Measurements from ENCODE around the gene ACVR1B. TPM values are rescaled to one million over a fixed set of nuclear protein-coding genes. Genes with fewer than 3 reads are reported as not detected.
A peak's percentile ranks its signal among the peaks of the same experiment; 100 is the strongest.

Gene ACVR1B
- total and polyA plus RNA-seq, 9 of the 15 experiments (the other 6 are each of a cell fraction or from before 2014, with no cell fraction given) = 0.97 to 15.1 (median 6.8) TPM

DNA sequence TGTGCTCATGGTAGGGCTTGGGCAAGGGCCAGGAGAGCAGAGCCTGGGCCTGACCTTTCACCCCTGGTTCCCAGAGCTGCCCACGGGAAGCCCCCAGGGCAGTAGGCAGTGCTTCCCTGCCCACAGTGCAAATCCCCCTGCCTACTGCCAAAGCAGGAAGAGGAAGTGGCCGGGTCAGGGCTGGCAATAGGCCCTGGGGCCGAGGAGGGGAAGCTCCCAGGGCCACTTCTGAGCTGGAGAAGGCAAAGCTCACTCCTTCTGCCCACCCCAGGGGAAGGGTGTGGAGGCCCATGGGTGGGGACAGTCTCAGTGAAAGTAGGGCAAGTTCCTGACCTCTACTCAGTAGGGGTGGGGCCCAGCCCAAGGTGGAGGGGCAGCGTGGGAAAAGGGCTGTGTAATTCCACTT is 94.3 kb downstream of the ACVR1B start:
- Histone ChIP-seq H3K4me1 (replicated peaks in 1 of 2; ENCODE audit: control insufficient read depth in 2 of 2, insufficient read depth in 2 of 2, low read length in 2 of 2) (peaks cover 9 to 37% of the 10 kb centered on the region in 2 experiments), H3K27ac (ENCODE audit: extremely low read depth, low read depth, low read length) (no peak overlapping the region), H3K27me3 (ENCODE audit: control insufficient read depth in 2 of 2, insufficient read depth in 2 of 2, low read length in 2 of 2) (no peaks in the 10 kb centered on the region), H3K9me1 (ENCODE audit: control insufficient read depth, insufficient read depth, low read length) (no peaks in the 10 kb centered on the region), H4K20me1 (replicated peaks; ENCODE audit: control insufficient read depth, insufficient read depth, low read length) (no peaks in the 10 kb centered on the region), H3K9me3 (replicated peaks; ENCODE audit: control insufficient read depth, insufficient read depth, low read depth, low read length) (no peaks in the 10 kb centered on the region), H3K79me2 (ENCODE audit: control insufficient read depth, insufficient read depth, low read length) (no peaks in the 10 kb centered on the region), H3K4me3 (no peak overlapping the region), H3K36me3 (ENCODE audit: control insufficient read depth, insufficient read depth, low read length) (no peaks in the 10 kb centered on the region), H2AFZ (ENCODE audit: low read depth, low read length) (no peak overlapping the region), H3K4me2 (ENCODE audit: insufficient read depth, low read length) (no peak overlapping the region; the same call in 1 of the 2 replicates), H3K9ac (ENCODE audit: insufficient read depth in 1 of 2, low read depth in 2 of 2, low read length in 2 of 2) (peak overlapping the region in 1 of 2 experiments; percentile 68; a peak in 2 of 4 replicates)
- CTCF ChIA-PET (ENCODE audit: low intra/inter-chr PET ratio) = no interaction called here
- no peak for FAIRE-seq
- ATAC-seq = no peak
- TF ChIP-seq ASH1L (IDR thresholded peaks at IDR 0.05; ENCODE audit: borderline replicate concordance, low read depth, partially characterized antibody) = no peak
- TF ChIP-seq NR2C1 (IDR thresholded peaks at IDR 0.05) = no peak
- TF ChIP-seq NR2C1 (tag; IDR thresholded peaks at IDR 0.05) = 0 out of 2 replicates have a peak, but pooled peaks have one; percentile 19
- peak; percentile 81 for TF ChIP-seq SPI1 (IDR thresholded peaks at IDR 0.05; ENCODE audit: borderline replicate concordance, low read depth, low read length)
- TF ChIP-seq MYNN (IDR thresholded peaks at IDR 0.05) = no peak
- no peak for TF ChIP-seq MYNN (CRISPR knock-in tag; IDR thresholded peaks at IDR 0.05)
- 19% methylated on average over 2 of the region's 4 CpGs for WGBS (ENCODE audit: insufficient coverage, low coverage, missing lambda C conversion rate)
- BruUV-seq (replicated peaks) = no TSS peak
- intact Hi-C loops (cut with micrococcal nuclease) (no loop called here), in situ Hi-C loops (cut with MboI) (no loop called here)
- POLR2A ChIA-PET = interaction anchor here (0.5 to 1.3 kb wide), 4 partner anchors 10 to 571 kb away, joined by 3 to 5 read pairs (median 4); no protein-coding TSS in a partner anchor
- no peak for DNase-seq (ENCODE audit: extremely low read depth in 1 of 4, low spot score in 3 of 4)

Small RNA genes within 50 kb of the gene (small RNA-seq; reads per million reads assigned to genes)
- not detected for gene RNU6-574P

Other genes with a start within 250 kb of the ACVR1B start
Only the 7 nearest of the 8 such genes appear.
- gene FIGNL2, start 103.0 kb upstream of the ACVR1B start, total RNA-seq (2014; rRNA removed) = not detected in 2 replicates
- gene FIGNL2, start 103.0 kb upstream of the ACVR1B start, total RNA-seq (2014; rRNA removed; fragmentation: Illumina TruSeq; extraction: Trizol) = not detected in 2 replicates
- gene FIGNL2, start 103.0 kb upstream of the ACVR1B start, total RNA-seq (2015; rRNA removed; fragmentation: Illumina TruSeq; extraction: Trizol) = not detected in 2 replicates
- not detected in 2 replicates for gene FIGNL2, start 103.0 kb upstream of the ACVR1B start, total RNA-seq (2021)
- 0.01 TPM in 1 of 2 replicates, not detected in the other for gene FIGNL2, start 103.0 kb upstream of the ACVR1B start, polyA plus RNA-seq (2011; rRNA removed)
- not detected in 2 replicates for gene FIGNL2, start 103.0 kb upstream of the ACVR1B start, polyA plus RNA-seq (2014; fragmentation: Illumina TruSeq; extraction: Trizol)
- gene FIGNL2, start 103.0 kb upstream of the ACVR1B start, polyA plus RNA-seq (2014; fragmentation: Nextera tagmentation; extraction: Ambion mirVana) = not detected
- gene FIGNL2, start 103.0 kb upstream of the ACVR1B start, polyA plus RNA-seq (2014; rRNA removed) = not detected in 2 replicates
- not detected in 2 replicates for gene ANKRD33, start 63.6 kb upstream of the ACVR1B start, total RNA-seq (2014; rRNA removed)
- 0.07 and 0.10 TPM in 2 replicates for gene ANKRD33, start 63.6 kb upstream of the ACVR1B start, total RNA-seq (2014; rRNA removed; fragmentation: Illumina TruSeq; extraction: Trizol)
- 0.11 and 0.23 TPM in 2 replicates for gene ANKRD33, start 63.6 kb upstream of the ACVR1B start, total RNA-seq (2015; rRNA removed; fragmentation: Illumina TruSeq; extraction: Trizol)
- gene ANKRD33, start 63.6 kb upstream of the ACVR1B start, total RNA-seq (2021) = 0.20 TPM in 1 of 2 replicates, not detected in the other
- gene ANKRD33, start 63.6 kb upstream of the ACVR1B start, polyA plus RNA-seq (2011; rRNA removed) = 0.06 and 0.08 TPM in 2 replicates
- gene ANKRD33, start 63.6 kb upstream of the ACVR1B start, polyA plus RNA-seq (2014; fragmentation: Illumina TruSeq; extraction: Trizol) = 0.04 TPM in 1 of 2 replicates, not detected in the other
- gene ANKRD33, start 63.6 kb upstream of the ACVR1B start, polyA plus RNA-seq (2014; fragmentation: Nextera tagmentation; extraction: Ambion mirVana) = not detected
- 0.11 TPM in 1 of 2 replicates, not detected in the other for gene ANKRD33, start 63.6 kb upstream of the ACVR1B start, polyA plus RNA-seq (2014; rRNA removed)
- gene ACVRL1, start 44.2 kb upstream of the ACVR1B start, total RNA-seq (2014; rRNA removed) = 0.20 and 0.91 TPM in 2 replicates
- gene ACVRL1, start 44.2 kb upstream of the ACVR1B start, total RNA-seq (2014; rRNA removed; fragmentation: Illumina TruSeq; extraction: Trizol) = 0.06 and 0.22 TPM in 2 replicates
- 0.36 and 0.87 TPM in 2 replicates for gene ACVRL1, start 44.2 kb upstream of the ACVR1B start, total RNA-seq (2015; rRNA removed; fragmentation: Illumina TruSeq; extraction: Trizol)
- 1.3 and 1.4 TPM in 2 replicates for gene ACVRL1, start 44.2 kb upstream of the ACVR1B start, total RNA-seq (2021)
- 0.26 and 0.83 TPM in 2 replicates for gene ACVRL1, start 44.2 kb upstream of the ACVR1B start, polyA plus RNA-seq (2011; rRNA removed)
- gene ACVRL1, start 44.2 kb upstream of the ACVR1B start, polyA plus RNA-seq (2014; fragmentation: Illumina TruSeq; extraction: Trizol) = 0.30 and 0.71 TPM in 2 replicates
- gene ACVRL1, start 44.2 kb upstream of the ACVR1B start, polyA plus RNA-seq (2014; fragmentation: Nextera tagmentation; extraction: Ambion mirVana) = under 1 TPM; 0.07 to 0.11 TPM
- 0.42 and 0.45 TPM in 2 replicates for gene ACVRL1, start 44.2 kb upstream of the ACVR1B start, polyA plus RNA-seq (2014; rRNA removed)
- 0.82 and 1.5 TPM in 2 replicates for gene TAMALIN, start 55.2 kb downstream of the ACVR1B start, total RNA-seq (2014; rRNA removed)
- 0.70 and 1.3 TPM in 2 replicates for gene TAMALIN, start 55.2 kb downstream of the ACVR1B start, total RNA-seq (2014; rRNA removed; fragmentation: Illumina TruSeq; extraction: Trizol)
- gene TAMALIN, start 55.2 kb downstream of the ACVR1B start, total RNA-seq (2015; rRNA removed; fragmentation: Illumina TruSeq; extraction: Trizol) = 2.2 and 3.2 TPM in 2 replicates
- 1.3 and 1.5 TPM in 2 replicates for gene TAMALIN, start 55.2 kb downstream of the ACVR1B start, total RNA-seq (2021)
- 0.74 and 1.1 TPM in 2 replicates for gene TAMALIN, start 55.2 kb downstream of the ACVR1B start, polyA plus RNA-seq (2011; rRNA removed)
- 0.65 and 1.1 TPM in 2 replicates for gene TAMALIN, start 55.2 kb downstream of the ACVR1B start, polyA plus RNA-seq (2014; fragmentation: Illumina TruSeq; extraction: Trizol)
- not detected for gene TAMALIN, start 55.2 kb downstream of the ACVR1B start, polyA plus RNA-seq (2014; fragmentation: Nextera tagmentation; extraction: Ambion mirVana)
- gene TAMALIN, start 55.2 kb downstream of the ACVR1B start, polyA plus RNA-seq (2014; rRNA removed) = 1.2 and 1.5 TPM in 2 replicates
- 2.0 and 2.2 TPM in 2 replicates for gene NR4A1, start 99.7 kb downstream of the ACVR1B start, total RNA-seq (2014; rRNA removed)
- 0.47 and 0.86 TPM in 2 replicates for gene NR4A1, start 99.7 kb downstream of the ACVR1B start, total RNA-seq (2014; rRNA removed; fragmentation: Illumina TruSeq; extraction: Trizol)
- 0.07 and 0.34 TPM in 2 replicates for gene NR4A1, start 99.7 kb downstream of the ACVR1B start, total RNA-seq (2015; rRNA removed; fragmentation: Illumina TruSeq; extraction: Trizol)
- gene NR4A1, start 99.7 kb downstream of the ACVR1B start, total RNA-seq (2021) = 4.4 and 4.7 TPM in 2 replicates
- 2.0 and 3.2 TPM in 2 replicates for gene NR4A1, start 99.7 kb downstream of the ACVR1B start, polyA plus RNA-seq (2011; rRNA removed)
- 1.7 and 2.4 TPM in 2 replicates for gene NR4A1, start 99.7 kb downstream of the ACVR1B start, polyA plus RNA-seq (2014; fragmentation: Illumina TruSeq; extraction: Trizol)
- gene NR4A1, start 99.7 kb downstream of the ACVR1B start, polyA plus RNA-seq (2014; fragmentation: Nextera tagmentation; extraction: Ambion mirVana) = under 1 TPM in 1 of 2 experiments, not detected in 1; 0.08 TPM
- 1.7 and 2.7 TPM in 2 replicates for gene NR4A1, start 99.7 kb downstream of the ACVR1B start, polyA plus RNA-seq (2014; rRNA removed)
- 50.5 and 52.4 TPM in 2 replicates for gene ATG101, start 118.3 kb downstream of the ACVR1B start, total RNA-seq (2014; rRNA removed)
- 15.0 and 20.8 TPM in 2 replicates for gene ATG101, start 118.3 kb downstream of the ACVR1B start, total RNA-seq (2014; rRNA removed; fragmentation: Illumina TruSeq; extraction: Trizol)
- gene ATG101, start 118.3 kb downstream of the ACVR1B start, total RNA-seq (2015; rRNA removed; fragmentation: Illumina TruSeq; extraction: Trizol) = 29.7 and 31.8 TPM in 2 replicates
- 38.0 and 38.1 TPM in 2 replicates for gene ATG101, start 118.3 kb downstream of the ACVR1B start, total RNA-seq (2021)
- 40.0 and 44.4 TPM in 2 replicates for gene ATG101, start 118.3 kb downstream of the ACVR1B start, polyA plus RNA-seq (2011; rRNA removed)
- gene ATG101, start 118.3 kb downstream of the ACVR1B start, polyA plus RNA-seq (2014; fragmentation: Illumina TruSeq; extraction: Trizol) = 29.1 and 34.1 TPM in 2 replicates
- 1 to 10 TPM; 2.9 to 3.9 TPM for gene ATG101, start 118.3 kb downstream of the ACVR1B start, polyA plus RNA-seq (2014; fragmentation: Nextera tagmentation; extraction: Ambion mirVana)
- 39.9 and 42.9 TPM in 2 replicates for gene ATG101, start 118.3 kb downstream of the ACVR1B start, polyA plus RNA-seq (2014; rRNA removed)
- not detected in 2 replicates for gene SMIM41, start 128.0 kb downstream of the ACVR1B start, total RNA-seq (2014; rRNA removed)
- gene SMIM41, start 128.0 kb downstream of the ACVR1B start, total RNA-seq (2014; rRNA removed; fragmentation: Illumina TruSeq; extraction: Trizol) = not detected in 2 replicates
- not detected in 2 replicates for gene SMIM41, start 128.0 kb downstream of the ACVR1B start, total RNA-seq (2015; rRNA removed; fragmentation: Illumina TruSeq; extraction: Trizol)
- not detected in 2 replicates for gene SMIM41, start 128.0 kb downstream of the ACVR1B start, total RNA-seq (2021)
- gene SMIM41, start 128.0 kb downstream of the ACVR1B start, polyA plus RNA-seq (2011; rRNA removed) = not detected in 2 replicates
- not detected in 2 replicates for gene SMIM41, start 128.0 kb downstream of the ACVR1B start, polyA plus RNA-seq (2014; fragmentation: Illumina TruSeq; extraction: Trizol)
- gene SMIM41, start 128.0 kb downstream of the ACVR1B start, polyA plus RNA-seq (2014; fragmentation: Nextera tagmentation; extraction: Ambion mirVana) = not detected
- not detected in 2 replicates for gene SMIM41, start 128.0 kb downstream of the ACVR1B start, polyA plus RNA-seq (2014; rRNA removed)